Progenitor cell of endocrine pancreas (in vitro differentiated cells): ENCODE measurements around the gene HEATR1. TPM values are rescaled to one million over a fixed set of nuclear protein-coding genes. Genes with fewer than 3 reads are reported as not detected.

Source experiments
- DNase-seq: peaks from one replicate; pipeline ENCODE4 v3.0.0; 2021; ENCODE audit warnings: low spot score; ENCODE audit not compliant: unreplicated experiment
- H3K27ac Mint-ChIP-seq: 2 replicates; pipeline ENCODE4 v1.8.0; 2021; ENCODE audit warnings: mild to moderate bottlenecking, moderate library complexity, mixed read lengths
- H3K27me3 Mint-ChIP-seq: 2 replicates; pipeline ENCODE4 v1.8.0; 2021; ENCODE audit warnings: mixed read lengths
- H3K36me3 Mint-ChIP-seq: 2 replicates; pipeline ENCODE4 v1.8.0; 2022; ENCODE audit warnings: mixed read lengths; ENCODE audit not compliant: insufficient read depth
- H3K4me1 Mint-ChIP-seq: 2 replicates; pipeline ENCODE4 v1.8.0; 2021; ENCODE audit warnings: low read depth, mixed read lengths
- H3K4me3 Mint-ChIP-seq: 2 replicates; pipeline ENCODE4 v1.8.0; 2021; ENCODE audit warnings: low read depth, mild to moderate bottlenecking, moderate library complexity, mixed read lengths
- H3K9me3 Mint-ChIP-seq: 2 replicates; pipeline ENCODE4 v1.8.0; 2021; ENCODE audit warnings: low read depth, mixed read lengths
- total RNA-seq: library from RNA; stranded (reverse); gene quantifications from 2 replicates; pipeline ENCODE4 v1.2.1, GENCODE V29; 2021
- TF ChIP-seq, protein P1 (sequence below): fragments of 200-600 bp; sonication (generic); IDR thresholded peaks from one replicate; pipeline ENCODE4 v1.5.0; 2021; ENCODE audit warnings: antibody characterized with exemption, mild to moderate bottlenecking; ENCODE audit not compliant: unreplicated experiment

Gene HEATR1
- total RNA-seq, 1 donor from 2014 or later: 55.9 TPM

DNA sequence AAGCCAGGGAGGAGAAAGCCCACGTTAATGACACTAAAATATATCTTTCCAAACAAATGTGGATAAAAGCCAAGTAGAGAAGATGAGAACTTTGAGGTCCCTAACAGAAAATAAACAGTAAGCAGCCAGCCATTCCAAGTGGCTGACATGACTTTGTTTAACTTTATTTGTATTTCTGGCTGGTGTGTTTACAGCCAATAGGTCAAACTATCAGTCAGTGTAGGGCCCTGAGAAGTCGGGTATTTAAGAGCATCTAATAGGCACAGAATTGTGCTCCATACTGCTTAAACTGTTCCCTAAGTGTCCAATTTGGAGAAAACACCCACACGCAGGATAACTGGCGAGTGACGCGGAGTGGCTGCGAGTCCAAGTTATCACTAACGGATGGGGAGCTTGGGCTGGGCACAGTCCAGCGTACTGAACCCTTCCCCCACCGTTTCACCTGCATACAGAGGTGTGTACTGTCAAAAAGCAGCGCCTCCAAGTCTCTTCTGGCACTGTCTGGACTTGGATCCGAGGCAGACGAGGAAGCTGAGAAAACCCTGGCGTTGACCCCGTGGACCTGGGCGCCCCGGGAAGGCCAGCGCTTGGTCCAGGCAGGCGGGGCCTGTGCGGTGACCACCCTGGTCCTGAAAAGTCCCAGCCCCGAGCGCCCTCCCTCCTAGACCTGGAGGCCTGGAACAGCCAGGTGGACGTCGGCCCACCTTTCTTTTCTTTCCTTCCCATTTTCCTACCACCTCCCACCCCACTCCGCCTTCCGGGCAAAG lies 81.2 kb downstream of the HEATR1 start:
- peak; percentile 19 for DNase-seq
- Mint-ChIP-seq H3K27me3 (no peaks in the 10 kb centered on the region), H3K9me3 (no peaks in the 10 kb centered on the region), H3K4me1 (peaks cover 17% of the 10 kb centered on the region), H3K36me3 (peaks cover 9% of the 10 kb centered on the region), H3K4me3 (peak overlapping the region; percentile 89), H3K27ac (peak overlapping the region; percentile 90)
- TF ChIP-seq, protein P1, sequence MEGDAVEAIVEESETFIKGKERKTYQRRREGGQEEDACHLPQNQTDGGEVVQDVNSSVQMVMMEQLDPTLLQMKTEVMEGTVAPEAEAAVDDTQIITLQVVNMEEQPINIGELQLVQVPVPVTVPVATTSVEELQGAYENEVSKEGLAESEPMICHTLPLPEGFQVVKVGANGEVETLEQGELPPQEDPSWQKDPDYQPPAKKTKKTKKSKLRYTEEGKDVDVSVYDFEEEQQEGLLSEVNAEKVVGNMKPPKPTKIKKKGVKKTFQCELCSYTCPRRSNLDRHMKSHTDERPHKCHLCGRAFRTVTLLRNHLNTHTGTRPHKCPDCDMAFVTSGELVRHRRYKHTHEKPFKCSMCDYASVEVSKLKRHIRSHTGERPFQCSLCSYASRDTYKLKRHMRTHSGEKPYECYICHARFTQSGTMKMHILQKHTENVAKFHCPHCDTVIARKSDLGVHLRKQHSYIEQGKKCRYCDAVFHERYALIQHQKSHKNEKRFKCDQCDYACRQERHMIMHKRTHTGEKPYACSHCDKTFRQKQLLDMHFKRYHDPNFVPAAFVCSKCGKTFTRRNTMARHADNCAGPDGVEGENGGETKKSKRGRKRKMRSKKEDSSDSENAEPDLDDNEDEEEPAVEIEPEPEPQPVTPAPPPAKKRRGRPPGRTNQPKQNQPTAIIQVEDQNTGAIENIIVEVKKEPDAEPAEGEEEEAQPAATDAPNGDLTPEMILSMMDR: no peak

DNA sequence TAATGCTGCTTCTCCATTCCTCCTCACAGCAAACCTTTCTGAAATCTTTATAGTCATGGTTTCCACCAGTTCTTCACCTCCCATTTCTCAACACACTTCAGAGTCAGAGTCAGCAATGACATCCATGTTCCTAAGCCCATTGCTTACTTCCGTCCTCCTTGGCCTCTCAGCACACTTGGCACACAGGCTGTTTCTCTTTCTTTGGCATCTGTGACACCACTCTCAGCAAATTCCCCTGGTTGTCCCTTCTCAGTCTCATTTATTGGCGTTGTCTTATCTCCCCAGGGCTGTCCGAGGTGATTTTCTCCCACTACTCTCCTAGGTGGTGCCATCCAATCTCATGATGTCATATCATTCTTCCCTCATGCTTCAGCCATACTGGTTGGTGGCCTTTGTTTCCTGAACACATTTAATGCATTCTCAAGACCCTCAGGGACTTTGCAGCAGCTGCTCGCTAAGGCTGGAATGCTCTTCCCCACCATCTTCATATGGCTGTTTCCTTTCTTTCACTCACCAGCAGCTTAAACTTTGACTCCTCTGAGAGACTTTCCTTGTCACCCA lies 83.8 kb downstream of the HEATR1 start:
- TF ChIP-seq, protein P1: no peak
- peaks cover 35% of the 10 kb centered on the region for H3K4me1 Mint-ChIP-seq
- no peaks in the 10 kb centered on the region for H3K9me3 Mint-ChIP-seq
- no peak overlapping the region for H3K4me3 Mint-ChIP-seq
- DNase-seq: no peak
- H3K27ac Mint-ChIP-seq: no peak overlapping the region
- H3K36me3 Mint-ChIP-seq: no peaks in the 10 kb centered on the region
- no peaks in the 10 kb centered on the region for H3K27me3 Mint-ChIP-seq

- H3K27me3 Mint-ChIP-seq: no peaks in the 10 kb centered on the region
- H3K27ac Mint-ChIP-seq: no peak overlapping the region
- H3K4me1 Mint-ChIP-seq: peaks cover 30% of the 10 kb centered on the region
- TF ChIP-seq, protein P1: no peak
- no peaks in the 10 kb centered on the region for H3K9me3 Mint-ChIP-seq
- no peak overlapping the region for H3K4me3 Mint-ChIP-seq
- H3K36me3 Mint-ChIP-seq: no peaks in the 10 kb centered on the region
- no peak for DNase-seq
Observed at GRCh38 chr1:236518322-236518721, 86.0 kb downstream of the HEATR1 start.

- Mint-ChIP-seq H3K27me3 (no peaks in the 10 kb centered on the region), H3K4me3 (peak overlapping the region; percentile 62), H3K4me1 (peaks cover 22% of the 10 kb centered on the region), H3K27ac (peak overlapping the region; percentile 85), H3K36me3 (no peaks in the 10 kb centered on the region), H3K9me3 (no peaks in the 10 kb centered on the region)
- no peak for DNase-seq
- TF ChIP-seq, protein P1: no peak
Observed at GRCh38 chr1:236516929-236517704, 87.2 kb downstream of the HEATR1 start.

DNA sequence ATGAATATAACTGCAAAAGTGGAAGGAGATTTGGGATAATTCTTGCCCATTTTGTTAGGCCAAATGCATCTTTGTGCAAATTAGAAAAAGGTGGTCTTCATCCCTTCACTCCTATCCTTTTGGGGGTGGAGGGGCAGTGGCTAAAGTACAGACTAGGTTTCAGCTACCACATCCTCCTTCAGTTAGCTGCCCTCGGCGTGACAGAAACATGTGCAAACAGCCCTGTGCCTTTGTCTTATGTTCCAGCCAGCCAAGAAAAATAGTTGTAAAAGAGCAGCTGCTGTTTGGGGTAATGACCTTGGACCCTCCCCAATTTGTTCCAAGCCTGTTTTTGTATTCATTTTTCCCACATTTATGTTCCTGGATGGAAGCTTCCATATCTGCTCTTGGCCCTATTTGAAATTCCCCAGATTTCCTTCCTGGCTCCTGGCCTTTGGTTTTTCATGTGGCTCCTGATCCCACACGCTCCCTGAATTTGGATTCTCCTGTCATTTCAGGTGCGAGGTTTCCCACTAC lies 88.8 kb downstream of the HEATR1 start:
- Mint-ChIP-seq H3K36me3 (no peaks in the 10 kb centered on the region), H3K4me3 (no peak overlapping the region), H3K27me3 (no peaks in the 10 kb centered on the region), H3K4me1 (peaks cover 22% of the 10 kb centered on the region), H3K9me3 (no peaks in the 10 kb centered on the region), H3K27ac (peak overlapping the region; percentile 51)
- no peak for DNase-seq
- TF ChIP-seq, protein P1: no peak
